ENCODE measurements around the gene ACTG1. TPM values are rescaled to one million over a fixed set of nuclear protein-coding genes. Genes with fewer than 3 reads are reported as not detected.

Gene ACTG1
- total and polyA plus RNA-seq, 9 of the 15 experiments (the other 6 are each of a cell fraction or from before 2014, with no cell fraction given) = 224 to 1,775 (median 568) TPM

- TF ChIP-seq ZBTB40 (IDR thresholded peaks at IDR 0.05) (no peak), ZBTB40 (CRISPR knock-in tag; IDR thresholded peaks at IDR 0.05) (no peak), AFF4 (CRISPR knock-in tag; IDR thresholded peaks at IDR 0.05) (peak; percentile 98), ETV6 (IDR thresholded peaks at IDR 0.05; ENCODE audit: borderline replicate concordance in 1 of 2, low read depth in 2 of 2, low read length in 1 of 2) (no peak), ETV6 (CRISPR knock-in tag; IDR thresholded peaks at IDR 0.05; ENCODE audit: borderline replicate concordance) (0 out of 2 replicates have a peak, but pooled peaks have one; percentile 3), TCFL5 (CRISPR knock-in tag; conservative IDR thresholded peaks at IDR 0.05) (no peak), ZFX (CRISPR knock-in tag; IDR thresholded peaks at IDR 0.05) (no peak), ETV1 (tag; conservative IDR thresholded peaks at IDR 0.05; ENCODE audit: low read depth) (0 out of 2 replicates have a peak, but pooled peaks have one; percentile 48), ZC3H11A (IDR thresholded peaks at IDR 0.05; ENCODE audit: low read depth, low read length) (no peak), CREB1 (IDR thresholded peaks at IDR 0.05) (no peak), CREB1 (CRISPR knock-in tag; IDR thresholded peaks at IDR 0.05) (peak; percentile 67), CBFA2T2 (conservative IDR thresholded peaks at IDR 0.05) (no peak), SMARCB1 (IDR thresholded peaks at IDR 0.05; ENCODE audit: insufficient read length, low read depth) (no peak)
Observed at GRCh38 chr17:81510785-81511553, 1.6 kb downstream of the ACTG1 start (continued).

Data from K562 (cell line).